K562 (cell line): ENCODE data around the gene ZNF502. TPM values are rescaled to one million over a fixed set of nuclear protein-coding genes. Genes with fewer than 3 reads are reported as not detected.

Experiments used
- ETS2 ChIP-seq: IDR thresholded peaks from 2 replicates; pipeline ENCODE4 v1.6.1; 2016; ENCODE audit warnings: borderline replicate concordance, missing genetic modification characterization, mild to moderate bottlenecking, moderate library complexity, missing compliant biosample characterization; ENCODE audit not compliant: poor library complexity, severe bottlenecking
- ETV6 ChIP-seq, 3 experiments: fragments of 150-350 bp in 1 of 3; sonication (generic) in 1 of 3; formaldehyde crosslinking in 1 of 3; IDR thresholded peaks; 2 replicates each; pipeline versions ENCODE4 v1.6.1 to v1.8.0; 2014 to 2022; ENCODE audit warnings: borderline replicate concordance in 2 of 3, low read depth in 2 of 3, antibody characterized with exemption in 1 of 3, low read length in 1 of 3, mild to moderate bottlenecking in 1 of 3, missing genetic modification reagents in 1 of 3
- FOXA3 ChIP-seq, 2 experiments: fragments of 450-650 bp in 1 of 2; sonication (generic) in 1 of 2; formaldehyde crosslinking; IDR thresholded peaks in 1 of 2; conservative IDR thresholded peaks in 1 of 2; 2 replicates each; pipeline versions ENCODE4 v1.4.0 to v1.8.0; 2020 to 2022; ENCODE audit warnings: mild to moderate bottlenecking in 2 of 2, missing genetic modification reagents in 1 of 2
- HMG20B ChIP-seq: fragments of 250-450 bp; sonication (Bioruptor Pico); IDR thresholded peaks from 2 replicates; pipeline ENCODE4 v1.5.0; 2021; ENCODE audit warnings: mild to moderate bottlenecking
- LCOR ChIP-seq: sonication (generic); formaldehyde crosslinking; IDR thresholded peaks from 2 replicates; pipeline ENCODE4 v1.8.0; 2022; ENCODE audit warnings: mild to moderate bottlenecking, missing genetic modification reagents
- LEF1 ChIP-seq: fragments of 450-650 bp; IDR thresholded peaks from 2 replicates; pipeline ENCODE4 v1.6.1; 2016; ENCODE audit warnings: mild to moderate bottlenecking
- NUFIP1 ChIP-seq: fragments of 450-650 bp; IDR thresholded peaks from 2 replicates; pipeline ENCODE4 v1.6.1; 2018; ENCODE audit not compliant: partially characterized antibody
- POLR2G ChIP-seq: fragments of 200-400 bp; formaldehyde crosslinking; IDR thresholded peaks from 2 replicates; pipeline ENCODE4 v1.6.1; 2017; ENCODE audit warnings: low read depth, mild to moderate bottlenecking, antibody characterized with exemption, low read length, moderate library complexity
- PYGO2 ChIP-seq: fragments of 450-650 bp; IDR thresholded peaks from 2 replicates; pipeline ENCODE4 v1.6.1; 2016; ENCODE audit warnings: mild to moderate bottlenecking, missing genetic modification characterization, moderate library complexity, missing compliant biosample characterization
- RBBP5 ChIP-seq: fragments of 200-600 bp; sonication (generic); IDR thresholded peaks from 2 replicates; pipeline ENCODE4 v1.6.1; 2012; ENCODE audit warnings: borderline replicate concordance, mild to moderate bottlenecking, low read length, control low read depth, inconsistent platforms; ENCODE audit not compliant: insufficient read depth, poor library complexity, severe bottlenecking
- SMAD3 ChIP-seq: fragments of 450-650 bp; formaldehyde crosslinking; conservative IDR thresholded peaks from 2 replicates; pipeline ENCODE4 v1.4.0; 2020; ENCODE audit warnings: mild to moderate bottlenecking
- U2AF1 ChIP-seq: fragments of 200-400 bp; formaldehyde crosslinking; optimal IDR thresholded peaks from 2 replicates; pipeline ENCODE3; 2017; ENCODE audit warnings: mild to moderate bottlenecking, low read depth, low read length, moderate library complexity
- ZBED1 ChIP-seq: IDR thresholded peaks from 2 replicates; pipeline ENCODE4 v1.6.1; 2014
- ZC3H11A ChIP-seq: IDR thresholded peaks from 2 replicates; pipeline ENCODE4 v1.6.1; 2012; ENCODE audit warnings: low read depth, low read length, improper control_type of control experiment
- ZNF24 ChIP-seq: fragments of 450-650 bp; IDR thresholded peaks from 2 replicates; pipeline ENCODE4 v1.6.1; 2016
- ZNF311 ChIP-seq: fragments of 250-450 bp; sonication (Bioruptor Pico); IDR thresholded peaks from 2 replicates; pipeline ENCODE4 v1.4.0; 2020; ENCODE audit warnings: mild to moderate bottlenecking, moderate library complexity
- ZNF436 ChIP-seq: fragments of 250-450, 450-650 bp; sonication (Bioruptor Pico); formaldehyde crosslinking; IDR thresholded peaks from 2 replicates; pipeline ENCODE4 v1.7.0; 2020; ENCODE audit warnings: mild to moderate bottlenecking
- ZNF766 ChIP-seq: fragments of 200-800 bp; sonication (Bioruptor generic); conservative IDR thresholded peaks from 2 replicates; pipeline ENCODE4 v1.6.1; 2016; ENCODE audit warnings: missing genetic modification characterization, missing compliant biosample characterization
- polyA plus RNA-seq, 8 experiments: library from polyadenylated mRNA; depleted of rRNA in 4 of 8; stranded (reverse) in 5 of 8; unstranded in 3 of 8; fragments of >200 nt; fragmentation: Nextera tagmentation in 2 of 8; fragmentation: Illumina TruSeq in 1 of 8; extraction: Ambion mirVana in 2 of 8; extraction: Trizol in 1 of 8; gene quantifications; 2 replicates each; pipeline versions ENCODE4 v1.2.1 to v1.2.3, GENCODE V29; 2011 to 2014; ENCODE audit warnings: inconsistent platforms in 1 of 8, missing spikeins in 1 of 8
- total RNA-seq, 7 experiments: library from RNA; depleted of rRNA in 6 of 7; stranded (reverse); fragments of >200 nt in 6 of 7; fragmentation: Illumina TruSeq in 2 of 7; extraction: Trizol in 2 of 7; gene quantifications; 2 replicates each; pipeline versions ENCODE4 v1.2.1 to v1.2.3, GENCODE V29; 2011 to 2021; ENCODE audit warnings: low replicate concordance in 1 of 7
- TF ChIP-seq, protein P1 (sequence below), 2 experiments: fragments of 450-650 bp; IDR thresholded peaks; 2 replicates each; pipeline ENCODE4 v1.6.1; 2016; ENCODE audit warnings: mild to moderate bottlenecking in 2 of 2, borderline replicate concordance in 1 of 2, low read depth in 1 of 2, moderate library complexity in 1 of 2
- TF ChIP-seq, protein P2 (sequence below): fragments of 450-650 bp; IDR thresholded peaks from 2 replicates; pipeline ENCODE4 v1.6.1; 2016; ENCODE audit warnings: missing biosample characterization, missing genetic modification characterization

ZNF502 gene
- total and polyA plus RNA-seq, 9 of the 15 experiments (the other 6 are each of a cell fraction or from before 2014, with no cell fraction given): 0.38 to 0.98 (median 0.67) TPM

DNA sequence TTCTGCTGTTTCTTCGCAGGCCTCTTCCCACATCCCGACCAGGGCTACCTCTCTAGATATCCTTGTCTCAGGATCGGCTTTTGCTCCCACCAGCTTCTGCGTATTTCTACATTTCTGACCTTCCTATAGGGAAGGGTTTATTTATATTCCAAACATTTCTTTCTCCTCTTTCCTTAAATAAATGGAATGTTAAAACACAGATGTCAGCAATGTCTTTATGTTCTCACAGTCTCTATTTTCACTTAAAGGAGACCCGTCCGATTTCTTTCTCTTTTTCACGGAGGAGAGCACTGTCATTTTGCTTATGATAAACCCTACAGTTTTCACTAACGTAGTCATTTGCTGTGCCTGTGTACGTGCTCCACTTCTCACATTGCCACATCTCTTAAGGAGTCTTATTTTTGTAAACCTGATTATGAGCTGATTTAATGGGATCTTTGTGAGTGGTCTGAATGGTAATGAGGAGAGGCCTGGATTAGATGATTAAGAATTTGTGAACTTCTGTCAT is 49.8 kb downstream of the ZNF502 start (continued):
- no peak for TF ChIP-seq FOXA3 (CRISPR knock-in tag; conservative IDR thresholded peaks at IDR 0.05 in 1 of 2, IDR thresholded peaks at IDR 0.05 in 1 of 2)
- no peak for TF ChIP-seq ZNF24
- TF ChIP-seq POLR2G: no peak
- no peak for TF ChIP-seq ETV6 (IDR thresholded peaks at IDR 0.05; ENCODE audit: borderline replicate concordance in 1 of 2, low read depth in 2 of 2, low read length in 1 of 2)
- TF ChIP-seq ETV6 (CRISPR knock-in tag; IDR thresholded peaks at IDR 0.05; ENCODE audit: borderline replicate concordance): no peak
- no peak for TF ChIP-seq LCOR (CRISPR knock-in tag)
- TF ChIP-seq, protein P1, sequence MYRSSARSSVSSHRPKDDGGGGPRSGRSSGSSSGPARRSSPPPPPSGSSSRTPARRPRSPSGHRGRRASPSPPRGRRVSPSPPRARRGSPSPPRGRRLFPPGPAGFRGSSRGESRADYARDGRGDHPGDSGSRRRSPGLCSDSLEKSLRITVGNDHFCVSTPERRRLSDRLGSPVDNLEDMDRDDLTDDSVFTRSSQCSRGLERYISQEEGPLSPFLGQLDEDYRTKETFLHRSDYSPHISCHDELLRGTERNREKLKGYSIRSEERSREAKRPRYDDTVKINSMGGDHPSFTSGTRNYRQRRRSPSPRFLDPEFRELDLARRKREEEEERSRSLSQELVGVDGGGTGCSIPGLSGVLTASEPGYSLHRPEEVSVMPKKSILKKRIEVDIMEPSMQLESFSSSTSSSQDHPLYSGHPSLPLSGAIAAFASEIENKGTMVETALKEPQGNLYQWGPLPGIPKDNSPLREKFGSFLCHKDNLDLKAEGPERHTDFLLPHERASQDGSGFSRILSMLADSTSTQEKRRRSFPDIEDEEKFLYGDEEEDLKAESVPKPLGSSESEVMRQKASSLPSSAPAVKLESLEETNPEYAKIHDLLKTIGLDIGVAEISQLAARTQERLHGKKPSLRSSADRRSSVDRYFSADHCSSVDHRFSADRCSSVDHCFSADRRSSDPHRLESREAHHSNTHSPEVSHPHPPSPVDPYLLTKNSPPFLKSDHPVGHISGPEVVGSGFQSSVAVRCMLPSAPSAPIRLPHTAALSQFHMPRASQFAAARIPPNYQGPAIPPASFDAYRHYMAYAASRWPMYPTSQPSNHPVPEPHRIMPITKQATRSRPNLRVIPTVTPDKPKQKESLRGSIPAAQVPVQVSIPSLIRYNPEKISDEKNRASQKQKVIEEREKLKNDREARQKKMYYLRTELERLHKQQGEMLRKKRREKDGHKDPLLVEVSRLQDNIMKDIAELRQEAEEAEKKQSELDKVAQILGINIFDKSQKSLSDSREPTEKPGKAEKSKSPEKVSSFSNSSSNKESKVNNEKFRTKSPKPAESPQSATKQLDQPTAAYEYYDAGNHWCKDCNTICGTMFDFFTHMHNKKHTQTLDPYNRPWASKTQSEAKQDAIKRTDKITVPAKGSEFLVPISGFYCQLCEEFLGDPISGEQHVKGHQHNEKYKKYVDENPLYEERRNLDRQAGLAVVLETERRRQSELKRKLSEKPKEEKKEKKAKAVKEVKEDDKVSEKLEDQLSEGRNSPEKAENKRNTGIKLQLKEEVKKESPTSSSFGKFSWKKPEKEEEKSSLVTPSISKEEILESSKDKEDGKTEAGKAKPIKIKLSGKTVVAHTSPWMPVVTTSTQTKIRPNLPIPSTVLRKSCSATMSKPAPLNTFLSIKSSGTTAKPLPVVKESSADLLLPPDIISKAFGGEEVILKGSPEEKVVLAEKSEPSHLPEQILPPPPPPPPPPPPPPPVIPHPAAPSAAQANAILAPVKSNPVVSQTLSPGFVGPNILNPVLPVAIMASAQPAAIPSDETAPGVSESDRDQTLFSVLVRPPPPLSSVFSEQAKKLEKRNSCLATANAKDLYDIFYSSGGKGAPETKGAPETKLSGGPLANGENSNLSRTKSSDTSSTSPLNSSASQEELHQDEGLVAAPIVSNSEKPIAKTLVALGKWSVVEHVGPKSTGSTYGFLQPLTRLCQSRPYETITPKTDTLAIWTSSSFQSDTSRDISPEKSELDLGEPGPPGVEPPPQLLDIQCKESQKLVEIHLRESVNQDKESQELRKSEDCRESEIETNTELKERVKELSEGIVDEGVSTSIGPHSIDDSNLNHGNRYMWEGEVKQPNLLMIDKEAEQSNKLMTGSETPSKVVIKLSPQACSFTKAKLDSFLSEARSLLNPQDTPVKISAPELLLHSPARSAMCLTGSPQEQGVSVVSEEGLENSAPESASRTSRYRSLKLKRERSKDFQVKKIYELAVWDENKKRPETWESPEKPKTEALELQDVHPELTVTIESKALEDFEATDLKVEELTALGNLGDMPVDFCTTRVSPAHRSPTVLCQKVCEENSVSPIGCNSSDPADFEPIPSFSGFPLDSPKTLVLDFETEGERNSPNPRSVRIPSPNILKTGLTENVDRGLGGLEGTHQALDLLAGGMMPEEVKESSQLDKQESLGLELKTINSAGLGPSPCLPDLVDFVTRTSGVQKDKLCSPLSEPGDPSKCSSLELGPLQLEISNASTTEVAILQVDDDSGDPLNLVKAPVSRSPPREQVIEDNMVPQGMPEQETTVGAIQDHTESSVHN (IDR thresholded peaks at IDR 0.05; ENCODE audit: borderline replicate concordance in 1 of 2, low read depth in 1 of 2): no peak
- no peak for TF ChIP-seq ZC3H11A
- TF ChIP-seq PYGO2 (tag): no peak
- no peak for TF ChIP-seq ZNF436 (CRISPR knock-in tag)
- TF ChIP-seq RBBP5: no peak
- TF ChIP-seq LEF1: no peak
- no peak for TF ChIP-seq HMG20B (CRISPR knock-in tag)
- TF ChIP-seq, protein P2, sequence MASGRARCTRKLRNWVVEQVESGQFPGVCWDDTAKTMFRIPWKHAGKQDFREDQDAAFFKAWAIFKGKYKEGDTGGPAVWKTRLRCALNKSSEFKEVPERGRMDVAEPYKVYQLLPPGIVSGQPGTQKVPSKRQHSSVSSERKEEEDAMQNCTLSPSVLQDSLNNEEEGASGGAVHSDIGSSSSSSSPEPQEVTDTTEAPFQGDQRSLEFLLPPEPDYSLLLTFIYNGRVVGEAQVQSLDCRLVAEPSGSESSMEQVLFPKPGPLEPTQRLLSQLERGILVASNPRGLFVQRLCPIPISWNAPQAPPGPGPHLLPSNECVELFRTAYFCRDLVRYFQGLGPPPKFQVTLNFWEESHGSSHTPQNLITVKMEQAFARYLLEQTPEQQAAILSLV (tag): no peak
- no peak for TF ChIP-seq ZBED1
- 0 out of 2 replicates have a peak, but pooled peaks have one; percentile 4 for TF ChIP-seq ZNF311 (CRISPR knock-in tag)
- no peak for TF ChIP-seq U2AF1
- no peak for TF ChIP-seq SMAD3 (CRISPR knock-in tag)
- TF ChIP-seq ETS2 (tag): no peak
- TF ChIP-seq ZNF766 (CRISPR knock-in tag): no peak
- TF ChIP-seq NUFIP1: no peak
